GM12892 (cell line): ENCODE data around the gene CUL7.

Source experiments
- POLR2A ChIP-seq: IDR thresholded peaks from 2 replicates; pipeline ENCODE4 v1.6.1; 2011; ENCODE audit warnings: low read depth, low read length, control low read depth
- POLR2AphosphoS5 ChIP-seq: IDR thresholded peaks from 2 replicates; pipeline ENCODE4 v1.6.1; 2011; ENCODE audit warnings: low read depth, low read length, control low read depth
- TAF1 ChIP-seq: IDR thresholded peaks from 2 replicates; pipeline ENCODE4 v1.6.1; 2011; ENCODE audit warnings: low read depth, mild to moderate bottlenecking, control low read depth, low read length, borderline replicate concordance

DNA sequence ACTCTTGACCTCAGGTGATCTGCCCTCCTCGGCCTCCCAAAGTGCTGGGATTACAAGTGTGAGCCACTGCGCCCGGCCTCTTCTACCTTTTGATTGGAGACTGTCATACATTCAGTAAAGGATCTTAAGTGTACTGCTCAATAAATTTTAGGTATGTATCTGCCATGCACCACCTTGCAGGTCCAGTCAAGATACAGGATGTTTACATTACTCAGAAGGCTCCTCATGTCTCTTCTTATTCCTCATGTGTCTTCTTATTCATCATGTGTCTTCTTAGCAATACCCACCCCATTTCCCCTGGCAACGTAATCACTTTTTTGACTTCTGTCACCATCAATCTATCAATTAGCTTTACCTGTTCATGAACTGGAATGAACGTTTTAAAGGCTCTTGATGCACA, 47.8 kb downstream of the CUL7 start:
- TF ChIP-seq TAF1 = no peak
- no peak for TF ChIP-seq POLR2AphosphoS5
- TF ChIP-seq POLR2A = no peak
